Activated CD4-positive, CD25-positive, alpha-beta regulatory T cell treated with anti-CD3 and anti-CD28 coated beads, Interleukin-2, amount 50 U/mL, for 24 hours (primary cell): Measurements from ENCODE around the gene RIMBP2.

Experiments
- ATAC-seq, 2 donors: fragments of 150-1000 bp; cut with Tn5 transposase; one replicate each; pipeline ENCODE4 v1.10.0; 2021; ENCODE audit warnings: mild to moderate bottlenecking in 1 of 2, moderate library complexity in 1 of 2

Gene RIMBP2

GRCh38 chr12:130398100-130398848, 317.8 kb downstream of the RIMBP2 start:
- ATAC-seq, result no peak

GRCh38 chr12:130396667-130397066, 319.4 kb downstream of the RIMBP2 start:
- no peak for ATAC-seq

- no peak for ATAC-seq
These were observed 321.2 kb downstream of the RIMBP2 start for GRCh38 chr12:130394906-130395305.

- ATAC-seq, result no peak
These were observed 324.9 kb downstream of the RIMBP2 start for GRCh38 chr12:130391186-130391585.

GRCh38 chr12:130385193-130385592, 330.9 kb downstream of the RIMBP2 start:
- no peak for ATAC-seq

GRCh38 chr12:130384234-130384633, 331.9 kb downstream of the RIMBP2 start:
- ATAC-seq, result no peak

GRCh38 chr12:130382818-130383217, 333.3 kb downstream of the RIMBP2 start:
- no peak for ATAC-seq

GRCh38 chr12:130375296-130376287, 340.5 kb downstream of the RIMBP2 start:
- ATAC-seq, result no peak

- no peak for ATAC-seq
These were observed 342.0 kb downstream of the RIMBP2 start for GRCh38 chr12:130374083-130374482.

- ATAC-seq, result no peak
These were observed 343.2 kb downstream of the RIMBP2 start for GRCh38 chr12:130372936-130373335.

- ATAC-seq, result no peak
These were observed 344.8 kb downstream of the RIMBP2 start for GRCh38 chr12:130371296-130371695.

- ATAC-seq, result no peak
These were observed 346.3 kb downstream of the RIMBP2 start for GRCh38 chr12:130369816-130370215.

- ATAC-seq, result no peak
These were observed 348.6 kb downstream of the RIMBP2 start for GRCh38 chr12:130367523-130367922.

- ATAC-seq, result no peak
These were observed 349.1 kb downstream of the RIMBP2 start for GRCh38 chr12:130367003-130367402.

GRCh38 chr12:130366159-130366558, 349.9 kb downstream of the RIMBP2 start:
- no peak for ATAC-seq

- no peak for ATAC-seq
These were observed 351.5 kb downstream of the RIMBP2 start for GRCh38 chr12:130364578-130364977.

- no peak for ATAC-seq
These were observed 354.0 kb downstream of the RIMBP2 start for GRCh38 chr12:130362060-130362459.

- no peak for ATAC-seq
These were observed 358.3 kb downstream of the RIMBP2 start for GRCh38 chr12:130357729-130358330.

GRCh38 chr12:130357241-130357640, 358.9 kb downstream of the RIMBP2 start:
- no peak for ATAC-seq

- no peak for ATAC-seq
These were observed 359.9 kb downstream of the RIMBP2 start for GRCh38 chr12:130356222-130356621.

- no peak for ATAC-seq
These were observed 361.7 kb downstream of the RIMBP2 start for GRCh38 chr12:130354407-130354806.

GRCh38 chr12:130353081-130353480, 363.0 kb downstream of the RIMBP2 start:
- no peak for ATAC-seq

- ATAC-seq, result no peak
These were observed 364.8 kb downstream of the RIMBP2 start for GRCh38 chr12:130351326-130351725.
